Measurements from ENCODE around the gene MYL6B.
"Not testable (repeated sequence)": the region's sequence is repeated elsewhere in the genome, so short reads cannot be mapped to it uniquely, and the experiment has no call there.

Gene MYL6B

GRCh38 chr12:56152132-56152755 lies at the start of gene MYL6B:
Gene MYL6B, plus strand, starts transcription at chr12:56152587. Its CDS starts 1,332 bp downstream, at chr12:56153919.
- peak; percentile 82 to 85 for DNase-seq (ENCODE audit: low read depth in 2 of 2, low spot score in 1 of 2)

GRCh38 chr12:56102683-56103065 lies 49.7 kb upstream of the MYL6B start:
- no peak for DNase-seq (ENCODE audit: low read depth in 2 of 2, low spot score in 1 of 2)

GRCh38 chr12:56103066-56103711 lies 49.2 kb upstream of the MYL6B start:
- no peak for DNase-seq (ENCODE audit: low read depth in 2 of 2, low spot score in 1 of 2)

- no peak for DNase-seq (ENCODE audit: low read depth in 2 of 2, low spot score in 1 of 2)
Observed at GRCh38 chr12:56103823-56104108, 48.6 kb upstream of the MYL6B start.

GRCh38 chr12:56104109-56104814 lies 48.1 kb upstream of the MYL6B start, which contains the start of gene PA2G4:
Gene PA2G4, plus strand, starts transcription at chr12:56104559. Its CDS starts 179 bp downstream, at chr12:56104738.
- peak; percentile 88 to 91 for DNase-seq (ENCODE audit: low read depth in 2 of 2, low spot score in 1 of 2)

- no peak for DNase-seq (ENCODE audit: low read depth in 2 of 2, low spot score in 1 of 2)
Observed at GRCh38 chr12:56104815-56105608, 47.4 kb upstream of the MYL6B start.

- DNase-seq (ENCODE audit: low read depth in 2 of 2, low spot score in 1 of 2), result no peak
Observed at GRCh38 chr12:56105609-56105902, 46.8 kb upstream of the MYL6B start.

- DNase-seq (ENCODE audit: low read depth in 2 of 2, low spot score in 1 of 2), result no peak
Observed at GRCh38 chr12:56107242-56107641, 45.1 kb upstream of the MYL6B start.

GRCh38 chr12:56110571-56110970 lies 41.8 kb upstream of the MYL6B start:
- no peak for DNase-seq (ENCODE audit: low read depth in 2 of 2, low spot score in 1 of 2)

GRCh38 chr12:56114084-56114483 lies 38.3 kb upstream of the MYL6B start:
- DNase-seq (ENCODE audit: low read depth in 2 of 2, low spot score in 1 of 2), result no peak

GRCh38 chr12:56115329-56115728 lies 37.1 kb upstream of the MYL6B start:
- no peak for DNase-seq (ENCODE audit: low read depth in 2 of 2, low spot score in 1 of 2)

GRCh38 chr12:56116267-56117081 lies 35.9 kb upstream of the MYL6B start, which contains the start of gene RPL41:
Gene RPL41, plus strand, starts transcription at chr12:56116633.
- peak; percentile 88 to 91 for DNase-seq (ENCODE audit: low read depth in 2 of 2, low spot score in 1 of 2)

- not testable (repeated sequence) for DNase-seq (ENCODE audit: low read depth in 2 of 2, low spot score in 1 of 2)
Observed at GRCh38 chr12:56117082-56117706, 35.2 kb upstream of the MYL6B start.

GRCh38 chr12:56117778-56118687 lies 34.4 kb upstream of the MYL6B start, which contains the start of gene ZC3H10:
Gene ZC3H10, plus strand, starts transcription at chr12:56118266. Its CDS starts 2,297 bp downstream, at chr12:56120563.
- peak; percentile 91 to 95 for DNase-seq (ENCODE audit: low read depth in 2 of 2, low spot score in 1 of 2)

GRCh38 chr12:56118688-56119357 lies 33.6 kb upstream of the MYL6B start:
- no peak for DNase-seq (ENCODE audit: low read depth in 2 of 2, low spot score in 1 of 2)

GRCh38 chr12:56119361-56119796 lies 33.0 kb upstream of the MYL6B start:
- no peak for DNase-seq (ENCODE audit: low read depth in 2 of 2, low spot score in 1 of 2)

- DNase-seq (ENCODE audit: low read depth in 2 of 2, low spot score in 1 of 2), result no peak
Observed at GRCh38 chr12:56120158-56120846, 32.1 kb upstream of the MYL6B start.
